ENCODE results near the gene STIP1.

STIP1 gene

DNA sequence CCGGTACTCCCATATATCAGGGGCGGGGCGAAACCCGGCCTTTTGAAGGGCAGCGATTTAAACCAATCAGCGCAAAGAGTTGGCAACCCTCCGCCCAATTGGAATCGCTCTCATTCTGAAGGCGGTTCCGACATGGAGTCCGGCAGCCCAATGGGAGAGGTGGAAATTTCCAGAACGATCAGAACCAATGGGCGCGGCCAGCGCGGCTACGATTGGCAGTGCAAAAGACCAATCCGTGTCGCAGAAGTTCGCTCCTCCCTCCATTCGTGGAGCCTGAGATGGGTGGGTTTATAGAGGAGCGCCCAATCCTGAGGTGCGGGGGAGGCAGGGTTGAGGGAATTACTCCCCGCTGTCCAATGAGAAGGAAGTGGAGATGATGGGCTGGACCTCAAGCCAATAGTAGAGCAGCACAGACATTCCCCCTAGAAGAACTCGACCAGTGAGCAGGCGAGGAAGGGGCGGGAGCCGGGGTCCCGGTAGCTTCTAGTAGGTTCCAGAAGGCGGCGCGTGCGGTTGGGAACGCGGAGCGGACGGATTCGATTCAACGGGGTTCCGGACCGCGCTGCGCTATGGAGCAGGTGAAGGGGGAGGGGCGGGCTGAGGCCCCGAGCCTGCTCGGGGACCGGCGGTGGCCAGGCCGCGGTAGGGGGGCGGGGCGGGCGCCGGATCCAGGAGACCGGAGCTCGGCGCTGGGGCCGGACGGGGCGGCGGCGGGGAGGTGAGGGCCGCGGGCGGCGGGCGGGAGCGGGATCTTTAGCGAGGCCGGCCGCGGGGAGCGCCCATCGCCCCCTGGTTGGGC lies at the start of gene STIP1:
Gene STIP1 (plus strand): TSS at position 479 of the 799 bp plus-strand sequence. CDS start 91 bp downstream, at position 570.
- DNase-seq (ENCODE audit: low read depth), result peak; percentile 100

DNA sequence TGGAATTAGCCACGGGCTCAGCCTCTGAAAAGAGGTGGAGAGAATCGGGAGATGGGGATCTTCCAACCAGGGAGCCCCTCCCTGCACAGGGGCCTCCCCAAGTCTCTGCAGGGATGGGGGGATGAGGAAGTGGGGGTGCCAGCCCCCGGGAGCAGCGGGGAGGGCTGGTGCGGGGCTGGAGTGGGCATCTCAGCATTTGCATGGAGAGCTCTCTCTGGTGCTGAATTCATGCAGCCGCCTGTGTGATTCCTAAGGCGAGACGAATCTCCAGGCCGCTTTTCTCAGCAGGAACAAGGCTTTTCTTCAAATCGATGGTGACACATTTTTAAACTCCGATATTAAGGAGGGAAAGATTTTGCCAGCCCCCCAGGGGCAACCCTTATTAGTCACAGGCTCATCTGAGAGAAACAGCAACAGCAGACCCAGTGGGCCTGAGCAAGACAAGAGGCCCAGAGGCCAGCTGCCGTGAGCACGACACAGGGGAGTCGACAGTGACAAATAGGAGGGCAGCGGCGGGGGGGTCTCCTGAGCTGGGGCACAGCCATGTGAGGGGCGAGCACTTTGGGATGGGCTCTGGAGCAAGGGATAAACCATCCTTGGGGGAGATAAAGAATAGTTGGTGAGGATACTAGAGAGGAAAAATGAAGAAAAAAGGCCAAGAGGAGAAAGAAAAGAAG lies 49.1 kb upstream of the STIP1 start:
- no peak for DNase-seq (ENCODE audit: low read depth)

DNA sequence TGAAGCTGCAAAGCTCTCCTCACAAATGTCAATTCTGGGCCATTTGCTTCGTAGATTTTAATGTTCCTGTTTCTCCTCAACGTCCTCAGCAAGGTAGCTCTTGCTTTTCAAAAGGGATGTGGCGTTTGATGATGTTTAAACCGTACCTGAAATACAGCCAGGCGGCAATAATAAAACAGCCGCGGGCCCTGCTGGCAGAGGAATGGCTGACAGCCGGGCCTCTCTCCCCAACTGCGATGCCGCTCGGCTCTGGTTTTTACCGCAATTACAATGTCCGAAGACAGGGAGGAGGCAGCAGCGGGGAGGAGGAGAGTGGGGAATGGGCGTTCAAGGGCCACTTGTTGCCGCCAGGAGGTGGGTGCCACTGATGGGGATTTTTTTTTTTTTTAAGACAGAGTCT lies 47.6 kb upstream of the STIP1 start:
- DNase-seq (ENCODE audit: low read depth), result no peak

DNA sequence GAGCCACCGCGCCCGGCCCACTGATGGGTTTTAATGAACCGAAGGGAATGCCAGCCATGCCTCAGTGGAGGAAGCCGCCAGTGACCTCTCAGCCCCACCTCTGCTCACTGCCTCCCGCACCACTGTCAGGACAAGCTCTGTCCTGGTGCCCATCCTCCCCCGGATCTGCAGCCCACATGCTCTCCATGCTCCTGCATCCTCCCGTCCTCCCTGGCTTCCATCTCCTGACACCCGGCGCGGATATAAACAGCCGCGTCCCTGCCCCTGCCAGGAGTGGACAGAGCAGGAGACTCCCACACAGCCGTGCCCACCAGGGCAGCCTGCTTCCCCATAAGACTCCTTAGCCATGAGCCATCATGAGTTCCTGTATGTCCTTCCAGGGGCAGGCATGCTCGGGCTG lies 46.9 kb upstream of the STIP1 start:
- no peak for DNase-seq (ENCODE audit: low read depth)

DNA sequence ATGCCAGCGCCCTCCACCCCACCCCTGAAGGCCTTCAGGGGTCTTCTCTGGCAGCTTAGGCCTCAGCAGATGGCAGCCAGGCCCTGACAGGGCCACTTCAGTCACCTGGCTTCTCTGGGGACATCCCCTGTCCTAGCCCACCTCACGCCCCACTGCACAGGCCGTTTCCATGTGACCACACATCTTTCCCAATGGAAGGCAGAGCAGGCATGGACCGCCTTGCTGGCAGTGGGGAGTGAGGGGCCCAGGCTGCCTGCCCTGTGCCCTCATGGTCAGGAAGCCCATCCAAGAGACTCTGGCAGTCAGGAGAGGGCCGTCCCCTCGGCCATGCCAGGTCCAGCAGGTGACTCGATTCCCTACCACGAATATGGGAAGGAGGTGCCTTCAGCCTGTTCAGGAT lies 45.9 kb upstream of the STIP1 start:
- DNase-seq (ENCODE audit: low read depth), result no peak

DNA sequence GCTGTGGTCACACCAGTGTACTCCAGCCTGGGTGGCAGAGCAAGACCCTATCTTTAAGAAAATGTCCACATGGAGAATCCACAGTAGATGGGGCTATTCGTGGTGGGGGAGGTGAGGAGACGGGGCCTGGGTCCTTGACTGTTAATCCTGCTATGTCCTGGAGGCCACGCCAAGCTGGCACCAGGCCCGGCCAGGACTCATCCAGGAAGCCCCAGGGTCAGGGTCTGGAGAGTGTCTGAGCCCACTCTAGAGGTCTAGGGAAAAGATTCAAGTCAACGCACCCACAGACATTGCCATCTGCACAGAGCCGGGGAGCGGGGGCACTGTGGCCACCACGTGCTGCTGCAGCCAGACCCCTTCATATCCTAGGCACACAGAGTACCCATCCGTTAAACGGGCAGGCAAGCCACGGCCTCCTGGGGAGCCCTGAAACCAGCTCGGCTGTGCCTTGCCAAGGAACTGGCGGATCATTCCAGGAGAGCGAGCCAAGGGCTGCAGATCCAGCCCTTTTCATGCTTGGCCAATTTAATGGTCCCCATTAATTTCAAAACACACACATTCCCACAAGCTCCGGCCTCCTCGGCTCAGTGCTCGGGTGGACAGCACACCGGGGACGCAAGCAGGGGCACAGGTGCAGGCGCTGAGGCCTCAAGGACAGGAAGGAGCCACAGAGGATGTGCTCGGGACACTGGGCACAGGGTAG lies 44.7 kb upstream of the STIP1 start:
- no peak for DNase-seq (ENCODE audit: low read depth)

DNA sequence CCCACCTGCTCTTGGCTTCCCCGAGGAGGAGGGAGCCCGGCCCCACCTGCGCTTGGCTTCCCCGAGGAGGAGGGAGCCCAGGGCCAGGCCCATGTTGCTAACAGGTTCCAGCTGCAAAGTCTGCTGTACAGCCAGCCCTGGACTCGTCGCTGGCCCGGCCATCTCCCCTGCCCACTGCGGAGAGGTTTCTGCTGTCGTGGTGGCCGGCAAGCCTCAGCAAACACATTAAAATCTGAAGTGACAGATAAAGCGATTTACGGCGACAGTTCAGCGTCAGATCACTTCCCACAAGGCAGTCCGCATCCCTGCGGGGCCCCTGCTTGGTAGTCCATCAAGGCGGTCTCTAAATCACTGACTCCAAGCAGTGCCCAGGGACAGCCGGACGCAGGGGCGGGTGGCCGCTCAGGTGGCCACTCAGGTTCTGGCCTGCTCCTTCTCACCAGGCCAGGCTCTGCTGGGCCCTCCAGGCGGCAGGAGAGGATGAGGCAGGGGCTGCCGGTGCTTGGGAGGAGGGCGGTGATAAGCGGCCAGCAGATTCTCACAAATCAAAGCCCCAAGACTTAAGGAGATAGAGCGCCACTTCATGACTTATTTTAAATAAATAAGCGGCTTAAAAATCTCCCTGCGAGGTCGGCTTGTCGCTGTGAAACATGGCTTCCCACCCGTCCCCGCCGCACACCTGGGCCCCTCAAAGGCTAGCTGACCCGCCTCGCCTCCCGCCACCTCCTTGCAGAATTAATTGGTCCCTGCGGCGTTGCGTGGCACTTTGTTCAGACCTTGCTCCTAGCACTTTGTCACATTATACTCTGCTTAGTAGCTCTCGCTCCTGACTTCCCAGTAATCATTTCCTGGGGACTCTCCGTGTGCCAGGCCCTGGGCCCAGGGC lies 41.1 kb upstream of the STIP1 start:
- DNase-seq (ENCODE audit: low read depth), result no peak

GRCh38 chr11:64146036-64146955 lies 39.7 kb upstream of the STIP1 start:
- no peak for DNase-seq (ENCODE audit: low read depth)

- DNase-seq (ENCODE audit: low read depth), result peak; percentile 13
Measured at GRCh38 chr11:64148226-64148916, 37.6 kb upstream of the STIP1 start.

DNA sequence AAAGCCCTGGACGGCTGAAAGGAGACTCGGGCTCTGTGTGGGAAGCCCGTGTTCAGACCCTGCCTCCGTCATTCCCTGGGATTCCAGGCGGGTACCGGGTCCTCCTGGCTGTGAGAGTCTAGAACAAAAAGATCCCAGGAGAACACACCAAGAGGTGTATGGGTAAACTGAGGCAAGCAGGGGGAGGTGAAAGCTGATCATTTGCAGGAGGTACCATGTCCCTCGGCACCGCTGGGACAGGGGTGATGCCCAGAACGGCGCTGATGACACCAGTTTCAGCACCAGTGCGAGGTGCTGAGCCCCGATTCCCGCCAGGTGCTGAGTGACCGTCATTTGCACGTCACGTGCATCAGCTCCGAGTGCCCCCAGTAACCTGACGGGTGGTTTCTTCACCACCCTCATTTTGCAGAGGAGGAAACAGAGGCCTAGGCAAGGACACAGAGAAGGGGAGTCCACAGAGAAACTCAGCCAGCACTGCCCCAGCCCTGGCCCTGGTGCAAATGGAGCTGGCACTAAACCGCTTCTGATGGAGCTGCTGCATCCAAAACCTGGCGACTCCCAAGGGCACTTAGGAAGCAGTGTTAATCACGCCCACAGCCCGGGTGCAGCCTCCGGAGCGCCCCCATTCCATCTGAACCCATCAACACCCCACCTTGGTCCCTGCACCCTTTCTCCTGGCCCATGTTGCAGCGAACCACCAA lies 36.9 kb upstream of the STIP1 start:
- DNase-seq (ENCODE audit: low read depth), result no peak

- no peak for DNase-seq (ENCODE audit: low read depth)
Measured at GRCh38 chr11:64150051-64150450, 35.9 kb upstream of the STIP1 start.

DNA sequence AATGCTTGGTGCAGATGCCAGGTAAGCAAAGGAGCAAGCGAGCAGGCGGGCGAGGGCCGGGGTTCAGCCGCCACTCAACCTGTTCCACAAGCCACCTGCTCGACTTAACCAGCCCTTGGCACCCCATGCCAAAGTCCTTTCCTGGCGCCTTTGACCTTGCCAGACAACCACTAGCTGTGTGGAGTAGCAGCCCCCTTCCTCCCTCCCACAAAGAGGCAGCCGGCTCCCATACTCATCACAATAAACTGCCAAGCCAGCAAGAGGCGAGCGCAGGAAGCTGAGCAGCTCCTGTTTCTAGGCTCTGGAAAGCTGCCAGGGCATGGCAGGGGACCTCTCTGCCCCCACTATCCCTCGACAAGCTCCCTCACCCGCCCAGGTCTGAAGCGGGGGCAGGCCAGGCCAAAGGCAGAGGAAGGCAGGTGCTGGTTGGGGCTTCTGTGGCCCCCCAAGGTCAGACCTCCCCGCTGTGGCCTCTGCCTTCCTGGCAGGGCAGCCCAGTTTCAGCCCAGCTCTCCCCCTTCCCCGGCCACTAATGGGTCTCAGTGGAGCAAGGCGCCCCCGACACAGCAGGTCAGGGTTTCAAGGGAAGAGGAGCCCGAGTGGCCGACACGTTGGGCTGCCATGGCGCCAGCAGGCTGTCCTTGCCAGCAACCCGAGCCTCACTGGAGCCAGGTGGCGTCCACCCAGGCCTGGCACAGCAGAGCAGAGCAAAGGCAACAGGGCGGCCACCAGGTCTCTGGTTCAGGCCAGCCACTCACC lies 35.3 kb upstream of the STIP1 start:
- DNase-seq (ENCODE audit: low read depth), result no peak

- DNase-seq (ENCODE audit: low read depth), result no peak
Measured at GRCh38 chr11:64151337-64151736, 34.6 kb upstream of the STIP1 start.

- DNase-seq (ENCODE audit: low read depth), result no peak
Measured at GRCh38 chr11:64152841-64153691, 32.9 kb upstream of the STIP1 start.

GRCh38 chr11:64153812-64154211 lies 32.2 kb upstream of the STIP1 start:
- DNase-seq (ENCODE audit: low read depth), result no peak

DNA sequence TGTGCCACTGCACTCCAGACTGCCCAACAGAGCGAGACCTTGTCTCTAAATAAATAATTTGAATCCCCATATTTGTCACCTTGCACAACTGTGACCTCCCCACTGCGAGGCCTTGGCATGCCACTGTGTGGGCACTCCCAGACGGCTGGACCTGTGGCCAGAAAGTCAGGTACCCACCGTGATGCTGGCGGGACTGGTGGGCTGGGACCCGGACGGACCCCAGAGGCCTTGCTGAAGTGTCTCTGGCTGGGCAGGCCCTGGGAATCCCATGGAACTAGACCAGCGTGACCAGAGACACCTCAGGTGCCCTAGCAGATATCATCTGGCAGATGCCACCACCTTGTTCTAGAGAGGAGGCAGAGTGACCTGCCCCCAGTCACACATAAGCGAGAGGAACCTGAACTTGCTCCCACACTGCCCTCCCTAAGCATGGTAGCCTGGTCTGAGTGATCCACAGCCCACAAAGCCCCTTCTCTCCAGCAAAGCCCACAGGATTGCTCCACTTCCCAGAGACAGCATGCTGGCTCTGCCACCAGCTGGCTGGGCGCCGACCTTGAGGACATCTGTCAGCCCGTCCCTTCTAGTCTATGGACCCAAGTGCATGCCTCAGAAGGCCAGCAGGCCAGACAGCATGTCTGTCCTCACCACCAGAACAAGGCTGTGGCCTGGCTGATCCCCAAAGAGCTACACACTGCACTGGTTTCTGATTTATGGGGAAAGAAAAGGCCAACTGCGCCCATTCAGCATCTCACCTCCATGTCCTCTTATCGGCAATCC lies 29.5 kb upstream of the STIP1 start:
- DNase-seq (ENCODE audit: low read depth), result no peak
